Liver (tissue), 3 donors: ENCODE data around the gene CDT1.

Source experiments
- RXRA ChIP-seq, 2 donors: IDR thresholded peaks; 2 replicates each; pipeline ENCODE4 v1.6.1; 2017 to 2018; ENCODE audit warnings: antibody characterized with exemption in 2 of 2, mild to moderate bottlenecking in 1 of 2
- TF ChIP-seq, protein P1 (sequence below): fragments of 150-350 bp; IDR thresholded peaks from 2 replicates; pipeline ENCODE4 v1.5.1; 2017; ENCODE audit warnings: improper control_type of control experiment, low read depth, low read length; ENCODE audit not compliant: missing input control
- TF ChIP-seq, protein P2 (sequence below): IDR thresholded peaks from 2 replicates; pipeline ENCODE4 v1.6.1; 2016; ENCODE audit warnings: antibody characterized with exemption
- donor health status: healthy.
- donor health status: healthy.

DNA sequence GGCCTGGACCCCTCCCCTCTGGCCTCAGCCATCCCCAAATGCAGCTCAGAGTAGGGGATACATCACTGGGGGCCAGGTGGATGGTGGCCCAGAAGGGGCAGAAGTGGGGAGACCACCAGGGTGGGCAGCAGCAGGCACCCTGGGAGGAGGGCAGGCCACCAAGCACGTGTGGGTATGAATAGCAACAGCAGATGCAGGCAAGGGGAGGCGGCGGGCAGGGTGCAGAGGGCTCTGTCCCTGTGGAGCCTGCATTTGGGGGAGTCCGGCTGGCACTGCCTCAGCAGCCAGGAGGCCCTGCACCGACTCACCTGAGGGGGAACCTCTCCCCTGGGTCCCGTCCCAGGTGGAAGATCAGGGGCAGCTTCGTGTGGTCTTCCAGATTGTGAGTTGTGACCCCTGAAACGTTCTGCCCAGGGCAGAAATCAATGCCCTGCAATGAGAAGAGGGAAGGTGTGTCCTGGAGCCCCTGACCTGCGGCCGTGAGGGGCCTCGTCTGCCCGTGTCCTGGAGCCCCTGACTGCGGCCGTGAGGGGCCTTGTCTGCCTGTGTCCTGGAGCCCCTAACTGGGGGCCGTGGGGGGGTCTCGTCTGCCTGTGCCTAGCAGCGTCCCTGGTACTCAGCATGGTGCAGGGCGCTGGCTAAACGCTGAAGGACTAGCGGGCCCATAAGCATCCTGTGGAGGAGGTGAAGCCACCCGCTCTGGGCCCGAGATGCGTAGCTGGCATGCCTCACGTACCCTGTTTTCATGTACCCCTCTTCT is 18.9 kb downstream of the CDT1 start:
- TF ChIP-seq, protein P1, sequence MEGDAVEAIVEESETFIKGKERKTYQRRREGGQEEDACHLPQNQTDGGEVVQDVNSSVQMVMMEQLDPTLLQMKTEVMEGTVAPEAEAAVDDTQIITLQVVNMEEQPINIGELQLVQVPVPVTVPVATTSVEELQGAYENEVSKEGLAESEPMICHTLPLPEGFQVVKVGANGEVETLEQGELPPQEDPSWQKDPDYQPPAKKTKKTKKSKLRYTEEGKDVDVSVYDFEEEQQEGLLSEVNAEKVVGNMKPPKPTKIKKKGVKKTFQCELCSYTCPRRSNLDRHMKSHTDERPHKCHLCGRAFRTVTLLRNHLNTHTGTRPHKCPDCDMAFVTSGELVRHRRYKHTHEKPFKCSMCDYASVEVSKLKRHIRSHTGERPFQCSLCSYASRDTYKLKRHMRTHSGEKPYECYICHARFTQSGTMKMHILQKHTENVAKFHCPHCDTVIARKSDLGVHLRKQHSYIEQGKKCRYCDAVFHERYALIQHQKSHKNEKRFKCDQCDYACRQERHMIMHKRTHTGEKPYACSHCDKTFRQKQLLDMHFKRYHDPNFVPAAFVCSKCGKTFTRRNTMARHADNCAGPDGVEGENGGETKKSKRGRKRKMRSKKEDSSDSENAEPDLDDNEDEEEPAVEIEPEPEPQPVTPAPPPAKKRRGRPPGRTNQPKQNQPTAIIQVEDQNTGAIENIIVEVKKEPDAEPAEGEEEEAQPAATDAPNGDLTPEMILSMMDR, result no peak
- no peak for TF ChIP-seq RXRA (IDR thresholded peaks at IDR 0.05)
- TF ChIP-seq, protein P2, sequence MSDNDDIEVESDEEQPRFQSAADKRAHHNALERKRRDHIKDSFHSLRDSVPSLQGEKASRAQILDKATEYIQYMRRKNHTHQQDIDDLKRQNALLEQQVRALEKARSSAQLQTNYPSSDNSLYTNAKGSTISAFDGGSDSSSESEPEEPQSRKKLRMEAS, result no peak
